GM18505 (cell line): ENCODE measurements around the gene GAS2L2.

ENCODE experiments used
- ATAC-seq: cut with Tn5 transposase; IDR thresholded peaks from one replicate; pipeline ENCODE4 v1.9.1; 2021; ENCODE audit not compliant: unreplicated experiment
- POLR2A ChIP-seq: IDR thresholded peaks from 4 replicates; pipeline ENCODE4 v1.6.1; 2011; ENCODE audit warnings: borderline replicate concordance; ENCODE audit not compliant: insufficient read depth, insufficient read length; ENCODE audit errors: extremely low read depth

Gene GAS2L2

DNA sequence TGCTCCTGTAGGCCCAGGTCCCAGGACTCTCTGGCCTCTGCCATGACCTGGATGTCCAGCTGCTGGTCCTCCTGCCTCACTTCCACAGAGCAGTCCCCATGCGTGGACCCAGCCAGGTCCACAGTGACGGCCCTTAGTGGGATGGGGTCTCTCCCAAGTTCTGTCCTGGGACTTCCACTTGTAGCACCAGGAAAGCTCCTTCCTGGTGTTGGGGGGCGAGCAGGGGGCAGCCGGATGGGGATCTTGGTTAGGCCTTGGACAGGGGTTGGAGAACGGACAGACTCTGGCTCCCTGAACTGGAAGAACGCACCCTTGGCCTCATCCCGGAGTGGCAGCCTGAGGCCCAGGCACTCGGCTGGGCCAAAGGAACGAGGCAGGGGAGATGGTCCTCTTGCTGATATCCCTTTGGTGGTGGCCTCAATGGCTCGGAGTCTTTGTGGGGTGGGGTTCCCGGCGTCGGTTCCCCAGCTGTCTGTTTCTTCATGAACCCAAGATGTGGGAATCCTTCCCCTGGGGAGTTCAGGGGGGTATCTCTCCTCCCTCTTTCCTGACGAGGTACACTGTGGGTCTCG, 7.2 kb downstream of the GAS2L2 start:
- ATAC-seq: no peak
- TF ChIP-seq POLR2A: no peak

DNA sequence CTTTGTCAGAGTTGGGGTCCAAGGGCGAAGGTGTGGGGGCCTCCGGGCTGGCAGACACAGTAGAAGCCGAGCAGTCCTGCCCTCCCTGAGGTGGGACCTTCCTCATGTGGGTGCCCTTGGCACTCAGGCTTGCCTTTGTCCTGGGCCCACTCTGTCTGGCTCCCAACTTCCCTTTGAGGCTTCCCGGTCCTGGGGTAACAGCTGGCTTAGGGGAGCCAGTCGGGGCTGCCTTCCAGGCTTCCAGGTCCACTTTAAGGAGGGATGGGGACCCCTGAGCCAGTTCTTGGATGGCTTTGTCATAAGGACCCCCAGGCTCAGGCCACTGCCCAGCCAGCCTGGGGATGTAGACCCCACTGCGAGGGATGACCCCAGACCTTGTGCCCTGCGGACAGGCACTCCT, 7.8 kb downstream of the GAS2L2 start:
- no peak for ATAC-seq
- no peak for TF ChIP-seq POLR2A

DNA sequence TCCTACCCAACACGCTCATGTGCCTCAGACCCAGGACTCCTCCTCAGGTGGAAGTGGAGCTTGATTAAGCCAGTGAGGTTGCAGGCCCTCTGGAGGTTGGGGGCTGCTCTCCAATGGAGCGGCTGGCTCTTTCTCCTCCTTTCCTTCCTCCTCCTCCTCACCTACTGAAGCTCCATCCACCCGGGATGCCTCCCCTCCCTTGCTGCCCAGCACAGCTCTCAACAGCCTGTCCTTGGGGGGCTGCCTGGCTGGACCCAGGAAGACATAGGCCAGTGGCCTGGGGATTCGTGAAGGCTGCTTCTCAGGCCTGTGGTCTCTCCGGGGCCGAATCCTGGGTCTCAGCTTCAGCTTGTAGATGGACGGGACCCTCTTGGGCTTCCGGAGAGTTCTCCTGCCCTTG, 8.2 kb downstream of the GAS2L2 start:
- TF ChIP-seq POLR2A: no peak
- no peak for ATAC-seq

DNA sequence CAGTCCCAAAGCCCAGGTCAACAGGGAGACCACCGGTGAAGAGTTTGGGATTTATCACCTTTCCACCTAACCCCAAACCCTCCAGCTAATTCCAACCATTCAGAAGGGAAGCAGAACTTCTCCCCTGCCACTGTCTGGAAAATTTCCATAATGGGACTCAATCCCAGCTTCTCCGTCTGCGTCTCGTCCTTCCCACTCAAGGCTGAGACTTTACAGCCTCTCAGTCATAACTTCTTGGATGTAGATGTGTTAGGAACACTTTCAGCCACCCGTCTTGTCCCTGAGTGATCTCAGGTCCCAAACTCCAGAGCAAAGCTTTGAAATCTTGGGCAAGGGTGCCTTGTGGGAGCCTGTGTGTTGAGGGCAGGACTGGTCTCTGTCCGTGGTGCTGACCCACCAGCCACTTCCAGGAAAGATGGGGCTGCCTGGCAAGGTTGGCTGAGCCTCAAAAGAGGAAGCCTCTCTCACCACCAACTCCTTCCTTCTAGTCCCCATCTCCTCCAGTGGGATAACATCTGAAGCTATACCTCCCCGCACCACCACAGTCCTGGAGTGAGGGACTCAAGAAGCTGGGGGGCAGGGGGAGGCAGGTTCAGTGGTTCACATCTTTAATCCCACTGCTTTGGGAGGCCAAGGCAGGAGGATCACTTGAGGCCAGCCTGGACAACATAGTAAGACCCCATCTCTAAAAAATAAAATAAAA, 9.3 kb downstream of the GAS2L2 start:
- no peak for TF ChIP-seq POLR2A
- ATAC-seq: no peak

DNA sequence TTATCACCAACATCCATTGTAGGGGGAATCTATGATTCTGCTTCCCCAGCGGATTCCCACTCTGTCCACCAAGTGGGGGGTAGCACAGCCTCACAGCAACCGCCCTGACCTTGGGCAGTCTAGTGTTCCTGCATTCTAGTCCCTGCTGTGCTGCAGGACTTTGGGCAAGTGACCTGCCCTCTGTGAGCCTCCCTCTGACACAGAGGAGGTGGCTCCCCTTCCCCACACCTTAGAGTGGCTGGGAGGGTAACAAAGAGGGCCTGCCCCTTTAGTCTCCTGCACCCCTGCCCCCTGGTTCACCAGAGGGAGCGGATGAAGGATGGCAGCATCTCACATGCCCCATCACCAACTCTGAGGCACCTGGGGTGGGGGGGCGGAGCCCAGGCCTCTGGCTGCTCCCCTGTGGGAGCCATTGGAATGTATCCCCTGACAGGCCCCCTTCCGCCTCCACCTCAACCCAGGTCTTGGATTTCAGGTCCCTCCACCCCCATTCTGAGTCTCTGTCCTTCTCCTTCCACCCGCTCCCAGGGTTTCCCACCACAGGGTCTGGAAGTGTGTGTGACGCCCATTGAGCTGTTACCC, 10.1 kb downstream of the GAS2L2 start:
- ATAC-seq: no peak
- TF ChIP-seq POLR2A: no peak

DNA sequence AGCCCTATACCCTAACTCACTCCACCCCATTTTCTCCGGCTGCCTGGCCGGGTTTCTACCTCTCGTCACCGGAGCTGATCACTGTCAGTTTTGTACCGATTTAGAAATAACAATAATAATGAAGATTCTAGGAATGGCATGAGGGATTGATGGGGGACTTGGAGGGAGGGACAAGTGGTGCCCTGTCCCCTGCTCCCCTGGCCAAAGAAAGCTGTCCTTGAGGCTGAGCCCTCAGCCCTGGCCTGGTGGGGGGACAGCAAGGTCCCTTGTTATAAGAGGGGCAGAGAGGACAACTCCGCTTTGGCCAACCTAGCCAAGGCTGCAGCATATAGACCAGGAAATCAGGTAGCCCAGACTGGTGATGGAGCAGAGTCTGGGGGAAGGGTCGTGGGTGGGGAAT, 10.5 kb downstream of the GAS2L2 start:
- no peak for ATAC-seq
- TF ChIP-seq POLR2A: no peak

DNA sequence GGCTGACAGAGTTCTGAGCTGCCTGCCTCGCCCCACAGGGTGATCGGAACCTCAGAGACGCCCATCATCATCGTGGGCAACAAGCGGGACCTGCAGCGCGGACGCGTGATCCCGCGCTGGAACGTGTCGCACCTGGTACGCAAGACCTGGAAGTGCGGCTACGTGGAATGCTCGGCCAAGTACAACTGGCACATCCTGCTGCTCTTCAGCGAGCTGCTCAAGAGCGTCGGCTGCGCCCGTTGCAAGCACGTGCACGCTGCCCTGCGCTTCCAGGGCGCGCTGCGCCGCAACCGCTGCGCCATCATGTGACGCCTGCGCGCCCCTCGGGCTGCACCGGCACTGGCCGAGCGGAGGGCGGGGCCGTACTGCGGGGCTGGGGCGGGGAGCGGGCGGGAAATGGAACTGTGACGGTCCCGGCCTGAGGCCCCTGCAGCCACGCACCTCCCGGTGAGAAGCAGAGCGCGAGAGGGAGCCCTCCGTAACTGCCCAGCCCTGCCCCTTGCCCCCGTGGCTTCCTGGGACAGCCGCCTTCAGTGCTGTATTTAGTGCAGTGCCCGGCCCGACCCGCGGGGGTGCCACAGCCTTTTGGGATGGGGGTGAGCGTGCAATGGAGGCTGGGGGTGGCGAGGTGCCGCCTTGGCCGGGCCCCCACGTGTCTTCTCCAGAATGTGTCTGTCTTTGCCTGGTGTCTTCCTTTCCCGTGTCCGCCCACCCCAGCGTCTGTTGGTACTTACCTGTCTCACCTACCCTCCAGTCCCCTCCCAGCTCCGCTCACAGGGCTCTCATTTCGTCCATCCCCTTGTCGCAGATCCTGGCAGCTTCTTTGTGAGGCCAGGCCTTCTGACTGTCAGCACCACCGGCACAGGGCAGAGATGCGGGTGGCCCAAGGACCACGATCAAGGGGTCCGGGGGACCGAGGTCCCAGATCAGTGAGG, 11.8 kb downstream of the GAS2L2 start:
- no peak for TF ChIP-seq POLR2A
- ATAC-seq: no peak

DNA sequence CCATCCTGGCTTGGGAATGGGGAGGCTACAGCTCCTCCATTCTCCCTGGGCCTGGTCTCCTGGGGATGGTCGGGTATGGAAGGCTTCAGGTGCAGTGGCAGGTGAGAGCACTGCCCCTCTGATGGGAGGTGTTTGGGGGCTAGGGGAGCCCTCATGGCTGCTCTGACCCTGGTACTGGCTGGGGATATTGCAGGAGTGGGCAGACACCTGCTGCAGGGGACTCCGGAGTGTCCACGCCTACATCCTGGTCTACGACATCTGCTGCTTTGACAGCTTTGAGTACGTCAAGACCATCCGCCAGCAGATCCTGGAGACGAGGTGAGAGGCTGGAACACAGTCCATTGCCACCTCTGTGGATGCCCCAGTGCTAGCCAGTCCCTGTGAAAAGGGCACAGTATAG, 12.8 kb downstream of the GAS2L2 start:
- TF ChIP-seq POLR2A: no peak
- no peak for ATAC-seq

DNA sequence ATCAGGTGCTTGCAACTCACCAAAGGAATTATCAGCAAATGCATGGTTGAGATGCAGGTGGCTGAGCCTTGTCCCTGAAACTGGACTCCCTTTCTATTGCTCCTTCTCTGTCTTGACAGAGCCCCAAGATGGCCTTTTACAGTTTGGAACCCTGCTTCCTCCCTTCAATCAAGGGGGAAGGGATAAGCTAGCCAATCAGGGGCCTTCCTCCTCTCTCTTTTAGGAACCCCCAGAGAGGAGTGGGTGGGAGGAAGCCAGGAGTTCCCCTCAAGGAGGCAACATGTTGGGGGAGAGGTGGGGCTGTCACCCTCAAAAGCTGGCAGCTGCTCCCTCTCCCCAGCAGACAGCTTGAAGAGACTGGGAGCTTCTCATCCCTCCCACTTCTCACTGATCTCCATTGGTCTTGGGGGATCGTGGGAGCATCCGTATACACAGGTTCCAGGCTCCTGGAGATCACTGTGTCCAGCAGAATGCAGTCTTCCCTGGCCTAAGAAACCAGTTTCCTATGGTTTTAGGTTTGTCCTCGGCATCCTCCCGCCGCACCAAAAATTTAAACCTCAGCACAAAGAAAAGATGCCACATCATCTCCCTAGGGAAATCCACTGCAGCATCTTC, 14.4 kb downstream of the GAS2L2 start:
- no peak for ATAC-seq
- no peak for TF ChIP-seq POLR2A

DNA sequence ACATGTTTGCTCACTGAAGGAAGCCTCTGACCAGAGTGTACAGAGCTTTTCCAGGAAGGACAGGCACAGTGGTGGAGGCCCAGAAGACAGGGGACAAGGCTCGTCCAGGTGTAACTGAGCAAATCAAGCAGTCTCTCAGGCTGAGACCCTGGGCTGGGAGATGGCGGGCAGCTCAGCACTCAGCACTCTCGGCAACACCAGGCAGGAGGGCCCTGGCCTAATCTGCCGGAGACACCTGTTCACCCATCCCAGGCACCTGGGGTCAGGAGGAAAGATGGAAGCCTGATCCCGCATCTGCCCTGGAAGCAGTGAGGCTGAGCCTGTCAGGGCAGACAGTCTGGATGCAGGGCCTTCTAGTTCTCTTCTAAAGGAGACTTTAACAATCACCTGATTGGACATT, 16.8 kb downstream of the GAS2L2 start:
- TF ChIP-seq POLR2A: no peak
- no peak for ATAC-seq

DNA sequence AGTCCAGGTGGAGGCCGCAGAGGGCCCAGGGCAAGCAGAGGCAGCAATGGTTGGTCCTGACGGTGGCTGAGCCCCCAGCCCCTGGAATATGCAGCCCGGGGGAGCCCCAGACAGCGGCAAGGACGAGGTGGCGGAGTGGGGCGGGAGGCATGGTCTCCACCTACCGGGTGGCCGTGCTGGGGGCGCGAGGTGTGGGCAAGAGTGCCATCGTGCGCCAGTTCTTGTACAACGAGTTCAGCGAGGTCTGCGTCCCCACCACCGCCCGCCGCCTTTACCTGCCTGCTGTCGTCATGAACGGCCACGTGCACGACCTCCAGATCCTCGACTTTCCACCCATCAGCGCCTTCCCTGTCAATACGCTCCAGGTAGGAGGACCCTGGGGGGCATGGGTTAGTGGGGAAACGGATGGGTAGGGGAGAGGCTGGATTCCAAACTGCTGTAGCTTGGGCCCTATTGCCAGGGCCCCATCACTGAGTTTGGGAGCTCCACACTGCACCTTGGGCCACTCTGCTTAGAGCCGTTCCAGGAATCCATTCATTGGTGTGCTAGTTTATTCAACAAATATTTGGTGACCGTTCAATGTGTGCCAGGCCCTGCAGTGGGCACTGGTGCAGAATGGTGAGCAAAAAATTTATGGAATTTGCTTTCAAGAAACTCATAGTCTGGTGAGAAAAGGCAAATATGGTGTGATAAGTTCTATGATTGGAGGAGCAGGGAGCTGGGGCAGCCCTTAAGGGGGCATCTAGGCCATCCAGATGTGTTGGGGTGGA, 17.8 kb downstream of the GAS2L2 start:
- TF ChIP-seq POLR2A: no peak
- no peak for ATAC-seq

DNA sequence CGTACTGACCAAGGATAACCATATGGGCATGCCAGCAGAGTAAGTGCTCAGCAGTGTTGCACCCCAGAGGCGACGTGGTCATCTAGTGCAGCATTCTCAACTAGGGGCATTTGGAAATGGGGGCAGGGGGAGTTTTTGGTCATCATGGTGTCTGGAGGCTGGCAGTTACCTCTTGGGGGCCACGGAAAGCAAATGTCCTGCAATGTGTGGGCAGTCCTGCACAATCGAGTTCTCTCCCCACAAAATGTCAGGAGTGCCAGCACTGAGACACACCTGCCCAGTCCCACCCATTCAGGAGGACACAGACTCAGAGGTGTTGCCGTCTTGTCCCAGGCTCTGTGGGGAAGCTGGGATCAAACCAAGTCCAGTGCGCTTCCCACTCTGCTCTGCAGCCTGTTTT, 18.6 kb downstream of the GAS2L2 start:
- no peak for ATAC-seq
- TF ChIP-seq POLR2A: no peak
